ENCODE measurements around the gene PCDHB11.
"Not testable (repeated sequence)": the region's sequence is repeated elsewhere in the genome, so short reads cannot be mapped to it uniquely, and the experiment has no call there.

PCDHB11 gene

DNA sequence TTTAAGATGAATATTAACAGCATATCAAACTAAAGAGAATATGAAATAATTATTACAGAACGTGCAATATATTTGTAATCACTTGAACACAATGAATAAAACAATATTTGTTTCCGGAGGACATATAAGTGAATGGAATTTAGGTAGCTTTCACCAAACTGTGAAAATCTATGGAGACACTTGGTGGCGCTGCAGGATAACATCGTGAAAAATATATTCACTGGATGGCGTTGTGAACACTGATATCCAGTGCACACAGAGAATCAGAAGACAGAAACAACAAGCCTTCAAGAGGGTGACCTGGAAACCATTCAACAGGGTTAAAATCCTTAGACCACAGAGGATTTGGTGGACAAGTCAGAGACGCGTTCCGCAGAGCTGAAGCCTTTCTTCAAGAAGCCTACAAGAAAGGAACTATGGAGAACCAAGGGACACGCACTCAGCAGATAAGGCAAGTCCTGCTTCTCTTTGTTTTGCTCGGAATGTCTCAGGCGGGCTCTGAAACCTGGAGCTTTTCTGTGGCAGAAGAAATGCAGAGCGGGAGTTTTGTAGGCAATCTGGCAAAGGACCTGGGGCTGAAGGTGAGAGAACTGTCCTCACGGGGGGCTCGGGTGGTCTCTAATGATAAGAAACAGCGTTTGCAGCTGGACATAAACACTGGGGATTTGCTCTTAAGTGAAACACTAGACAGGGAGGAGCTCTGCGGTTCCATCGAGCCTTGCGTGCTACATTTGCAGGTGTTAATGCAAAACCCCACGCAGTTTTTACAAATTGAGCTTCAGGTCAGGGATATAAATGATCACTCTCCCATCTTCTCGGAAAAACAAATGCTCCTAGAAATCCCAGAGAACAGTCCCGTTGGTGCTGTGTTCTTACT is at the start of gene PCDHB11:
Gene PCDHB11, plus strand, starts transcription at position 269 of the 877 bp plus-strand sequence. Its CDS starts 148 bp downstream, at position 417.
- DNase-seq, result no peak

DNA sequence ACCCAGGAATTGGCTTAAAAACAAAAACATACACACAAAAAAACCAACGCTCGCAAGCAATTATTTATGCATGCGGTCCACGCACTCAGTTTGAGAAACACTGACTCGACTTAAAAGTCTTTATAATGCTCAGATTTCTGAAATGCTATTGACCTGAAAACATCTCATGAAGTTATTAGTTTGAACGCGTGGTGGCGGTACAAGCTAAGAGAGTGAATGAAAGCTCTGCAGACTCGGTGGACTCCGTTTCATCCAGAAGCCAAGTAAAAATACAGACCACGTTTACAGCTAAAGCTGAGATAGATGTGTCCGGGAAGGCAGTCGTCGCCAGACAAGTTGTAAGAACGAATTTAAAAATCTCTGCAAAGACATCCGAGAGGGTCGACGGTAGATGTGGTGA is 49.6 kb upstream of the PCDHB11 start, which contains the start of gene PCDHB6:
Gene PCDHB6, plus strand, starts transcription at position 246 of the 400 bp plus-strand sequence. CDS start 201 bp downstream, outside the sequence.
- DNase-seq, result no peak

- no peak for DNase-seq
Measured at GRCh38 chr5:141150224-141150992, 49.0 kb upstream of the PCDHB11 start.

DNA sequence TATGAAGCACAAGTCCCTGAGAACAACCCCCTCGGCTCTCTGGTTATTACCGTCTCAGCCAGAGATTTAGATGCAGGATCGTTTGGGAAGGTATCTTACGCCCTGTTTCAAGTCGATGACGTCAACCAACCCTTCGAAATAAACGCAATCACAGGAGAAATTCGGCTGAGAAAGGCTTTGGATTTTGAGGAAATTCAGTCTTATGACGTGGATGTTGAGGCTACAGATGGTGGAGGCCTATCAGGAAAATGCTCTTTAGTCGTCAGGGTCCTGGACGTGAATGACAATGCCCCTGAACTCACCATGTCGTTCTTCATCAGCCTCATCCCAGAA is 48.5 kb upstream of the PCDHB11 start:
- DNase-seq, result no peak

- DNase-seq, result not testable (repeated sequence)
Measured at GRCh38 chr5:141151632-141152031, 47.8 kb upstream of the PCDHB11 start.

- not testable (repeated sequence) for DNase-seq
Measured at GRCh38 chr5:141152096-141152495, 47.3 kb upstream of the PCDHB11 start.

DNA sequence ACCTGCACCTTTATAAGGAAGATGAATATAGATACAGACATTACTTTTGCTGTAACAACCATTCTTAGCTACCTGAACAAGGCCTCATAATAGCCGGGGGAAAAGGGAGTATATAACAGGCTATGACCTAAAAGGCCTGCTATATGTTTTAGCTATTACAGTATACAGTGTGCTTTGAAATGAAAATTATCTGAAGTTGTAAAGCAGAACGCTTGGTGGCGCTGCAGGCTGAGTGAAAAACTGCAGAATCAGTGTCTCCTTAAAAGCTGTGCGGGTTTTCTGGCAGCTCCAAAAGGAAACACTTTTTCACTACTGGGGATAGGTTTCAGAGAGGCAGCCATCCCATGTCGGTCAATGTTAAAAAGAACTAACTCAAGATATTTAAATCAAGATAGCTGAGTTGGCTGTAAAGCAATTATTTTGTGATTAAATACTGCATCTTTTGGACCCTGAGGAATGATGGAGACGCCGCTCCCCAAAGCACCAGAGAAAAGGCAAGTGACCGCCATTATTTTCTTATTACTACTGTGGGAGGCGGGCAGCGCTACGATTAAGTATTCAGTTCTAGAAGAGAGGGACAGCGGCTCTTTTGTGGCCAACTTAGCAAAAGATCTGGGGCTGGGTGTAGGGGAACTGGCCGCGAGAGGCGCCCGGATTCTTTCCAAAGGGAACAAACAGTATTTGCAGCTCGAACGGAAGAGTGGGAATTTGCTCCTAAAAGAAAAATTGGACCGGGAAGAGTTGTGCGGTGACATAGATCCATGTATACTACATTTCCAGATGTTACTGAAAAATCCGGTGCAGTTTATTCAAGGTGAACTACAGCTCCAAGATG is 43.7 kb upstream of the PCDHB11 start:
- no peak for DNase-seq

DNA sequence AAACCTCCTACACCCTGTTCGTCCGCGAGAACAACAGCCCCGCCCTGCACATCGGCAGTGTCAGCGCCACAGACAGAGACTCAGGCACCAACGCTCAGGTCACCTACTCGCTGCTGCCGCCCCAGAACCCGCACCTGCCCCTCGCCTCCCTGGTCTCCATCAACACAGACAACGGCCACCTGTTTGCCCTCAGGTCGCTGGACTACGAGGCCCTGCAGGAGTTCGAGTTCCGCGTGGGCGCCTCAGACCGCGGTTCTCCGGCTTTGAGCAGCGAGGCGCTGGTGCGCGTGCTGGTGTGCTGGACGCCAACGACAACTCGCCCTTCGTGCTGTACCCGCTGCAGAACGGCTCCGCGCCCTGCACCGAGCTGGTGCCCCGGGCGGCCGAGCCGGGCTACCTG is 42.1 kb upstream of the PCDHB11 start:
- not testable (repeated sequence) for DNase-seq

DNA sequence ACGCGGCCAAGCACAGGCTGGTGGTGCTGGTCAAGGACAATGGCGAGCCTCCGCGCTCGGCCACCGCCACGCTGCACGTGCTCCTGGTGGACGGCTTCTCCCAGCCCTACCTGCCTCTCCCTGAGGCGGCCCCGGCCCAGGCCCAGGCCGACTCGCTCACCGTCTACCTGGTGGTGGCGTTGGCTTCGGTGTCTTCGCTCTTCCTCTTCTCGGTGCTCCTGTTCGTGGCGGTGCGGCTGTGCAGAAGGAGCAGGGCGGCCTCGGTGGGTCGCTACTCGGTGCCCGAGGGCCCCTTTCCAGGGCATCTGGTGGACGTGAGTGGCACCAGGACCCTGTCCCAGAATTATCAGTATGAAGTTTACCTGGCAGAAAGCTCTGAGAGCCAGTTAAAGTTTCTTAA is 41.5 kb upstream of the PCDHB11 start:
- not testable (repeated sequence) for DNase-seq

- no peak for DNase-seq
Measured at GRCh38 chr5:141172381-141173204, 26.8 kb upstream of the PCDHB11 start, which contains the start of gene PCDHB7. PCDHB7 (plus strand) TSS chr5:141172644; CDS start chr5:141172836, 192 bp downstream.

DNA sequence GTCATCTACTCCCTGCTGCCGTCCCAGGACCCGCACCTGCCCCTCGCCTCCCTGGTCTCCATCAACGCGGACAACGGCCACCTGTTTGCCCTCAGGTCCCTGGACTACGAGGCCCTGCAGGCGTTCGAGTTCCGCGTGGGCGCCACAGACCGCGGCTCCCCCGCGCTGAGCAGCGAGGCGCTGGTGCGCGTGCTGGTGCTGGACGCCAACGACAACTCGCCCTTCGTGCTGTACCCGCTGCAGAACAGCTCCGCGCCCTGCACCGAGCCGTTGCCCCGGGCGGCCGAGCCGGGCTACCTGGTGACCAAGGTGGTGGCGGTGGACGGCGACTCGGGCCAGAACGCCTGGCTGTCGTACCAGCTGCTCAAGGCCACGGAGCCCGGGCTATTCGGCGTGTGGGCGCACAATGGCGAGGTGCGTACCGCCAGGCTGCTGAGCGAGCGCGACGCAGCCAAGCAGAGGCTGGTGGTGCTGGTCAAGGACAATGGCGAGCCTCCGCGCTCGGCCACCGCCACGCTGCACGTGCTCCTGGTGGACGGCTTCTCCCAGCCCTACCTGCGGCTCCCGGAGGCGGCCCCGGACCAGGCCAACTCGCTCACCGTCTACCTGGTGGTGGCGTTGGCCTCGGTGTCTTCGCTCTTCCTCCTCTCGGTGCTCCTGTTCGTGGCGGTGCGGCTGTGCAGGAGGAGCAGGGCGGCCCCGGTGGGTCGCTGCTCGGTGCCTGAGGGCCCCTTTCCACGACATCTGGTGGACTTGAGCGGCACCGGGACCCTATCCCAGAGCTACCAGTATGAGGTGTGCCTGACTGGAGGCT is 24.9 kb upstream of the PCDHB11 start:
- DNase-seq, result not testable (repeated sequence)

DNA sequence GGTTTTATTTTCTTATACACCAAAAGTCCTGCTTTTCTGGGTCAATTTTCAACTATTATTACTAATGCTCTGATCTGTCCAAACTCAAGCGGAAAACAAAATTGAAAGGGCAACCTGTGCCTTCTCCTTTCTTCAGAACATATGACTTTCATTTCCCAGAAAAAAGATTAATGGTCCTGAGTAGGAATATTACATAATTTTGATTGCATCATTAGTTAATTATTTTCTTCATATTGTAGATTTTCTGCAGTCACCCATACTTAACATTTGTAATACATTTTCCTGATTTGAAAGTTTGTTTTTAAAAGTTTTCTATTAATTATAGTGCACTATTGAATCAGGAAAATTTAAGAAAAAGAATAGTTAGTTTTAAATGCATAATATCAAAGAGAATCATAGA is 23.5 kb upstream of the PCDHB11 start:
- DNase-seq, result no peak

DNA sequence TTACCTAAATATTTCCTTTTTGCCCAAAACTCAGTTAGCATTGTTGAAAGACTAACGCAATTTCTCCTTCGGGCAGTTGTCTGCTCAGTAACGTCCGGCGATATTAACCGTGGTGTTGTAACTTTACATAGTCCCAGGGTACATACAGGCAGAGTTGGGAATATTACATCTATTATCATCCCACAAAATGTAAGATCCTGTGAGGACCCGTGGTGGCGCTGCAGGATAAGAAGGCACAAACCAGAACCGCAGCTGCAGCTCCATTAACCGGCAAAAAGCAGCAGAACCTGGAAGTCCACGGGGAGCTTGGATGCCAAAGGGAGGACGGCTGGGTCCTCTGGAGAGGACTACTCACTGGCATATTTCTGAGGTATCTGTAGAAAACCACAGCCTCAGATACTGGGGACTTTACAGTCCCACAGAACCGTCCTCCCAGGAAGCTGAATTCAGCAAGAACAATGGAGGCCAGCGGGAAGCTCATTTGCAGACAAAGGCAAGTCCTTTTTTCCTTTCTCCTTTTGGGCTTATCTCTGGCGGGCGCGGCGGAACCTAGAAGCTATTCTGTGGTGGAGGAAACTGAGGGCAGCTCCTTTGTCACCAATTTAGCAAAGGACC is 21.7 kb upstream of the PCDHB11 start, which contains the start of gene PCDHB8:
Gene PCDHB8, plus strand, starts transcription at position 214 of the 615 bp plus-strand sequence. Its CDS starts 245 bp downstream, at position 459.
- DNase-seq, result not testable (repeated sequence)

DNA sequence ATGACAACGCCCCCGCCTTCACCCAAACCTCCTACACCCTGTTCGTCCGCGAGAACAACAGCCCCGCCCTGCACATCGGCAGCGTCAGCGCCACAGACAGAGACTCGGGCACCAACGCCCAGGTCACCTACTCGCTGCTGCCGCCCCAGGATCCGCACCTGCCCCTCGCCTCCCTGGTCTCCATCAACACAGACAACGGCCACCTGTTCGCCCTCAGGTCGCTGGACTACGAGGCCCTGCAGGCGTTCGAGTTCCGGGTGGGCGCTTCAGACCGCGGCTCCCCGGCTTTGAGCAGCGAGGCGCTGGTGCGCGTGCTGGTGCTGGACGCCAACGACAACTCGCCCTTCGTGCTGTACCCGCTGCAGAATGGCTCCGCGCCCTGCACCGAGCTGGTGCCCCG is 20.1 kb upstream of the PCDHB11 start:
- DNase-seq, result not testable (repeated sequence)

- not testable (repeated sequence) for DNase-seq
Measured at GRCh38 chr5:141179876-141180275, 19.6 kb upstream of the PCDHB11 start.

GRCh38 chr5:141180313-141180712 is 19.1 kb upstream of the PCDHB11 start:
- no peak for DNase-seq

- DNase-seq, result no peak
Measured at GRCh38 chr5:141182248-141182647, 17.2 kb upstream of the PCDHB11 start, which contains the start of gene PCDHB16. PCDHB16 (plus strand) TSS chr5:141182387; CDS start chr5:141182560, 173 bp downstream.

GRCh38 chr5:141184117-141184855 is 15.1 kb upstream of the PCDHB11 start:
- DNase-seq, result not testable (repeated sequence)

DNA sequence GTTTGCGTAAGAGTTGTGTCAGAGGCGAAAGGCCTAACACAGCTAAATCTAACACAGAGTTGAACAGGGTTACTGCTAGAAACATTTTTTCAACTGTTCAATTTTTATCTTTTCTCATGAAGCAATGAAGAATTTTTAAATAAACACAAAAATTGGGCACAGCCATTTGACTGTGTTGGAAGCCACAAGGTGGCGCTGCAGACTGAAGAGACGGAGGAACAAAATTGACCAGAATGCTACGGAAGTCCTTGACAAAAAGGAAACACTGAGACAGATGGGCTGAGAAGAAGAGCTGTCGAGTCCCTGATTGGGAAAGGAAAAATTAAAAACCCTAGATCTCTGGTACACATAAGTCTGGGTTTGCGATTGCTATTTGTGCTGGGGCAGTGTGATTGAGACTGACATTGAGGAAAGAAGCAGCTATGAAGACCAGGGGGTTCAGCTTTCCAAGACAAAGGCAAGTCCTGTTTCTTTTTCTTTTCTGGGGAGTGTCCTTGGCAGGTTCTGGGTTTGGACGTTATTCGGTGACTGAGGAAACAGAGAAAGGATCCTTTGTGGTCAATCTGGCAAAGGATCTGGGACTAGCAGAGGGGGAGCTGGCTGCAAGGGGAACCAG is 12.4 kb upstream of the PCDHB11 start, which contains the start of gene PCDHB9:
Gene PCDHB9, plus strand, starts transcription at position 265 of the 616 bp plus-strand sequence. Its CDS starts 158 bp downstream, at position 423.
- DNase-seq, result no peak

All from activated CD4-positive, CD25-positive, alpha-beta regulatory T cell treated with anti-CD3 and anti-CD28 coated beads, Interleukin-2, amount 50 U/mL, for 72 hours (primary cell).